T-helper 2 cell treated with Interferon-gamma antibody and Interleukin-4, amounts not matched to agents 100 ng/mL and 5 ng/mL, for 36 hours (primary cell): Measurements from ENCODE around the gene VGF. TPM values are rescaled to one million over a fixed set of nuclear protein-coding genes. Genes with fewer than 3 reads are reported as not detected.
"Not testable (repeated sequence)": the region's sequence is repeated elsewhere in the genome, so short reads cannot be mapped to it uniquely, and the experiment has no call there.

ENCODE experiments used
- intact Hi-C: fragments of 100-400 bp; cut with micrococcal nuclease; formaldehyde crosslinking; loops from one replicate; pipeline ENCODE4 v1.15.1; 2023
- total RNA-seq: library from RNA; stranded (reverse); gene quantifications from 2 replicates; pipeline ENCODE4 v1.2.3, GENCODE V29; 2022

VGF gene
- total RNA-seq = 0.23 and 0.34 TPM in 2 replicates

- intact Hi-C loops = loop anchor here (1.0 to 5.0 kb wide), 3 partner anchors 11 to 276 kb away; partner anchors contain the start of genes AP1S1 and UFSP1
Observed at GRCh38 chr7:101165075-101165957, at the start of gene VGF. Gene VGF (minus strand): TSS chr7:101165569. CDS start chr7:101164843, 726 bp downstream.

GRCh38 chr7:101212014-101212413 lies 46.6 kb upstream of the VGF start:
- intact Hi-C loops = no loop called here

- intact Hi-C loops = no loop called here
Observed at GRCh38 chr7:101211501-101211900, 46.1 kb upstream of the VGF start.

- intact Hi-C loops = no loop called here
Observed at GRCh38 chr7:101210143-101210542, 44.8 kb upstream of the VGF start.

- intact Hi-C loops = no loop called here
Observed at GRCh38 chr7:101208794-101209193, 43.4 kb upstream of the VGF start.

GRCh38 chr7:101207459-101207858 lies 42.1 kb upstream of the VGF start:
- intact Hi-C loops = no loop called here

- intact Hi-C loops = no loop called here
Observed at GRCh38 chr7:101206665-101207042, 41.3 kb upstream of the VGF start.

GRCh38 chr7:101205901-101206664 lies 40.7 kb upstream of the VGF start:
- intact Hi-C loops = no loop called here

GRCh38 chr7:101203740-101204738 lies 38.7 kb upstream of the VGF start:
- intact Hi-C loops = not testable (repeated sequence)

GRCh38 chr7:101202603-101202918 lies 37.2 kb upstream of the VGF start:
- intact Hi-C loops = no loop called here

- intact Hi-C loops = no loop called here
Observed at GRCh38 chr7:101201695-101202602, 36.6 kb upstream of the VGF start.

- intact Hi-C loops = no loop called here
Observed at GRCh38 chr7:101200862-101201599, 35.7 kb upstream of the VGF start, which contains the start of gene MOGAT3. Gene MOGAT3 (minus strand): TSS chr7:101201036. CDS start chr7:101200854, 182 bp downstream.

- intact Hi-C loops = no loop called here
Observed at GRCh38 chr7:101200504-101200861, 35.1 kb upstream of the VGF start.

- intact Hi-C loops = not testable (repeated sequence)
Observed at GRCh38 chr7:101199522-101199921, 34.2 kb upstream of the VGF start.

GRCh38 chr7:101198476-101198875 lies 33.1 kb upstream of the VGF start:
- intact Hi-C loops = no loop called here

- intact Hi-C loops = no loop called here
Observed at GRCh38 chr7:101197991-101198390, 32.6 kb upstream of the VGF start.

GRCh38 chr7:101195884-101196283 lies 30.5 kb upstream of the VGF start:
- intact Hi-C loops = no loop called here

GRCh38 chr7:101189109-101189508 lies 23.7 kb upstream of the VGF start:
- intact Hi-C loops = no loop called here

- intact Hi-C loops = no loop called here
Observed at GRCh38 chr7:101186844-101187428, 21.6 kb upstream of the VGF start.
